Mucosa of descending colon (tissue), 3 donors: ENCODE data around the gene MYO5B. TPM values are rescaled to one million over a fixed set of nuclear protein-coding genes. Genes with fewer than 3 reads are reported as not detected.
A peak's percentile ranks its signal among the peaks of the same experiment; 100 is the strongest.

Experiments used
- ATAC-seq: fragments of 200-7000 bp; cut with Tn5 transposase; one replicate; pipeline ENCODE4 v1.9.1; 2020; ENCODE audit warnings: mild to moderate bottlenecking, moderate library complexity
- DNase-seq, 3 donors: peaks; one replicate each; pipeline ENCODE4 v3.0.0-alpha.2; 2020
- H3K36me3 ChIP-seq: fragments of 200-600 bp; one replicate; pipeline ENCODE4 v1.8.0; 2021; ENCODE audit warnings: low read depth, mild to moderate bottlenecking
- H3K4me1 ChIP-seq: fragments of 200-600 bp; one replicate; pipeline ENCODE4 v1.8.0; 2021; ENCODE audit warnings: low read depth, mild to moderate bottlenecking
- H3K4me3 ChIP-seq: fragments of 200-600 bp; one replicate; pipeline ENCODE4 v1.8.0; 2021; ENCODE audit warnings: mild to moderate bottlenecking
- H3K9me3 ChIP-seq: fragments of 200-600 bp; one replicate; pipeline ENCODE4 v1.8.0; 2021; ENCODE audit warnings: mild to moderate bottlenecking
- CTCF ChIP-seq: fragments of 200-600 bp; IDR thresholded peaks from one replicate; pipeline ENCODE4 v1.8.0; 2022; ENCODE audit warnings: antibody characterized with exemption, mild to moderate bottlenecking
- intact Hi-C, 2 donors: fragments of 100-400 bp; cut with DNase I in 1 of 2; cut with micrococcal nuclease in 1 of 2; formaldehyde crosslinking; loops; one replicate each; pipeline versions ENCODE4 v1.11.0 to v1.11.1; 2022; cut with DNase I, micrococcal nuclease
- total RNA-seq, 3 donors: library from RNA; stranded (reverse); fragmentation: NEBNext Ultra II Directional in 2 of 3; extraction: Animal tissue kit (Norgen Biotek cat#: 25700) in 2 of 3; gene quantifications; one replicate each; pipeline versions ENCODE4 v1.2.1 to v1.2.4, GENCODE V29; 2021 to 2023
- donor health status: DM: no; HTN: no; CAD: no; lungs with moderate emphysema.
- donor health status: DM: no; HTN: no; CAD: no.
- donor health status: DM: no; HTN: yes; CAD: no.

Gene MYO5B
- total RNA-seq, 3 donors from 2014 or later = 52.7 to 179 (median 120) TPM

GRCh38 chr18:49968644-49969309, 226.2 kb downstream of the MYO5B start:
- TF ChIP-seq CTCF = no peak
- H3K4me3 ChIP-seq = no peak overlapping the region
- intact Hi-C loops = no loop called here
- no peaks in the 10 kb centered on the region for H3K9me3 ChIP-seq
- H3K36me3 ChIP-seq = no peaks in the 10 kb centered on the region
- peaks cover 13% of the 10 kb centered on the region for H3K4me1 ChIP-seq
- DNase-seq (no peak), ATAC-seq (no peak)

GRCh38 chr18:49967636-49968313, 227.2 kb downstream of the MYO5B start:
- ATAC-seq = peak; percentile 46
- no peak for TF ChIP-seq CTCF
- peak in 1 of 3 donors; percentile 26 for DNase-seq

DNA sequence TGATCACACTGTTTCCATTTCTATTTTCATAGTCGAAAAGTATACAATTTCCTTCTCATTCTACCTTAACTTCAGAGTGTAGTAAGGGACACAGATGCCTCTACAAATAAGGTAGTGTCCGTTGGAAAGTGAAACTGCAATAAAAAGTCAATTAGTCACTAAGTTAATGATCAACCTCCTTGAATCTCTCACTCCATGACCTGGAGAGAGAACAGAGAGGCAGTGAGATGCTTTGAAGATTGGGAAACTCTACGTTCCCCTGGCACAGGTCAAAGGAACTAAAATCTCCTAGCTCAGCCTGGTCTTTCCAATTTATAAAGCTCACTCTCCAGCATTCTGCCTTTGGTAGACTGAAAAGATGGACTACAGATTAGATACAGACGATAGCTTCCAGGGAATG, 227.8 kb downstream of the MYO5B start:
- H3K9me3 ChIP-seq = no peaks in the 10 kb centered on the region
- ATAC-seq (peak; percentile 95), DNase-seq (no peak)
- intact Hi-C loops = no loop called here
- no peak for TF ChIP-seq CTCF
- H3K4me3 ChIP-seq = no peak overlapping the region
- no peaks in the 10 kb centered on the region for H3K36me3 ChIP-seq
- peaks cover 13% of the 10 kb centered on the region for H3K4me1 ChIP-seq

More at GRCh38 chr18:49967636-49968313, 227.2 kb downstream of the MYO5B start:
- no peak overlapping the region for H3K4me3 ChIP-seq
- no peaks in the 10 kb centered on the region for H3K9me3 ChIP-seq
- peaks cover 13% of the 10 kb centered on the region for H3K4me1 ChIP-seq
- intact Hi-C loops = no loop called here
- no peaks in the 10 kb centered on the region for H3K36me3 ChIP-seq

DNA sequence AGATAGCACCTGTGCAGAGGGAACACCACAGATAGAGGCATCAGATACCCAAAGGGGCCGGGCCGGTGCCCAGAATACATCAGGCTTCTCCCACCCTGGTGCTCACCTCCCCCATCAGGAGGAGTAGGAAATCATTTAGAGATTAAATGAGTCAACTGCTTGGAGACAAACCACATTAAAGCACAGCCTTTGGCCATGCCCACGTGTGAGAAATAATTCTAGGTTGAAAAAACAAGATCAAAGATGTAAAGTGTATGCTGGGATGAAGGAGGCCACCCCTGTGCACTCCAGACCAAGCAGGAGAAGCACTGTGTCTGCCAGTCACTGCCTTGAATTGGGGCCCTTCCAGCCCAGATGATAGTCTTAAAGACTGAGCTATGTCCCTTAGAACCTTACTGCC, 228.9 kb downstream of the MYO5B start:
- intact Hi-C loops = no loop called here
- Histone ChIP-seq H3K9me3 (no peaks in the 10 kb centered on the region), H3K4me3 (no peak overlapping the region), H3K4me1 (peaks cover 13% of the 10 kb centered on the region), H3K36me3 (no peaks in the 10 kb centered on the region)
- TF ChIP-seq CTCF = no peak
- DNase-seq = no peak
- ATAC-seq = peak; percentile 3

DNA sequence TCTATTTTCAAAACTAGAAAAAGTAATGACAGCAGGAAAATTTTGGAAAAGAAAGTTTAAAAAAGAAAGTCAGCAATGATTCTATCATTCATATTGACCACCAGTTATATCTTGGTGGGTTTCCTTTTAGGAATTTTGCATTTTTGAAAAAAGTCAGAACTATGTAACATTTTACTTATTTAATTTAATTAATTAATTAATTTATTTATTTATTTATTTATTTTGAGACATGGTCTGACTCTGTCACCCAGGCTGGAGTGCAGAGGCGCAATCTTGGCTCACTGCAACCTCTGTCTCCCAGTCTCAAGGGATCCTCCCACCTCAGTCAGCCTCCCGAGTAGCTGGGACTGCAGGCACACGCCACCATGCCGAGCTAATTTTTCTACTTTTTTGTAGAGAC, 231.7 kb downstream of the MYO5B start:
- Histone ChIP-seq H3K4me1 (peaks cover 13% of the 10 kb centered on the region), H3K9me3 (no peaks in the 10 kb centered on the region), H3K4me3 (no peak overlapping the region), H3K36me3 (no peaks in the 10 kb centered on the region)
- ATAC-seq (no peak), DNase-seq (no peak)
- TF ChIP-seq CTCF = no peak
- intact Hi-C loops = no loop called here
